ENCODE results near the gene ANKH. TPM values are rescaled to one million over a fixed set of nuclear protein-coding genes. Genes with fewer than 3 reads are reported as not detected.

The ANKH gene
- total RNA-seq, 1 donor from 2014 or later = 43.6 TPM

Other genes with a start within 250 kb of the ANKH start
- gene OTULIN, start 207.1 kb downstream of the ANKH start, total RNA-seq = 67.0 and 75.6 TPM in 2 replicates

Data from T-helper 1 cell treated with Interleukin-12 subunit alpha and Interleukin-12 subunit beta and Interleukin-4 antibody, amounts not matched to agents 30 ng/mL and 1 ng/mL, for 36 hours (primary cell).